Measurements from ENCODE around the gene SERTAD3. TPM values are rescaled to one million over a fixed set of nuclear protein-coding genes. Genes with fewer than 3 reads are reported as not detected.

The SERTAD3 gene, protein sequence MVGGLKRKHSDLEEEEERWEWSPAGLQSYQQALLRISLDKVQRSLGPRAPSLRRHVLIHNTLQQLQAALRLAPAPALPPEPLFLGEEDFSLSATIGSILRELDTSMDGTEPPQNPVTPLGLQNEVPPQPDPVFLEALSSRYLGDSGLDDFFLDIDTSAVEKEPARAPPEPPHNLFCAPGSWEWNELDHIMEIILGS
- total RNA-seq (10 to 100 TPM; 17.6 to 38.7 (median 26.0) TPM), polyA plus RNA-seq (10 to 100 TPM; 23.2 to 36.9 TPM)
- long read RNA-seq, donor 1, transcript SERTAD3-201 (2 exons, 1,734 nt): major isoform, 16 of 17 reads
- long read RNA-seq, donor 1, partial matches to known transcripts: 0 of 17 reads
- long read RNA-seq, donor 1, other reads (novel, unspliced or antisense): 1 of 17 reads
- long read RNA-seq, donor 2, transcript SERTAD3-201 (2 exons, 1,734 nt): major isoform, 113 of 118 reads
- long read RNA-seq, donor 2, partial matches to known transcripts: 1 of 118 reads
- long read RNA-seq, donor 2, other reads (novel, unspliced or antisense): 4 of 118 reads
- long read RNA-seq, donor 3, transcript SERTAD3-201 (2 exons, 1,734 nt): major isoform, 20 of 20 reads
- long read RNA-seq, donor 3, partial matches to known transcripts: 0 of 20 reads
- long read RNA-seq, donor 3, other reads (novel, unspliced or antisense): 0 of 20 reads

DNA sequence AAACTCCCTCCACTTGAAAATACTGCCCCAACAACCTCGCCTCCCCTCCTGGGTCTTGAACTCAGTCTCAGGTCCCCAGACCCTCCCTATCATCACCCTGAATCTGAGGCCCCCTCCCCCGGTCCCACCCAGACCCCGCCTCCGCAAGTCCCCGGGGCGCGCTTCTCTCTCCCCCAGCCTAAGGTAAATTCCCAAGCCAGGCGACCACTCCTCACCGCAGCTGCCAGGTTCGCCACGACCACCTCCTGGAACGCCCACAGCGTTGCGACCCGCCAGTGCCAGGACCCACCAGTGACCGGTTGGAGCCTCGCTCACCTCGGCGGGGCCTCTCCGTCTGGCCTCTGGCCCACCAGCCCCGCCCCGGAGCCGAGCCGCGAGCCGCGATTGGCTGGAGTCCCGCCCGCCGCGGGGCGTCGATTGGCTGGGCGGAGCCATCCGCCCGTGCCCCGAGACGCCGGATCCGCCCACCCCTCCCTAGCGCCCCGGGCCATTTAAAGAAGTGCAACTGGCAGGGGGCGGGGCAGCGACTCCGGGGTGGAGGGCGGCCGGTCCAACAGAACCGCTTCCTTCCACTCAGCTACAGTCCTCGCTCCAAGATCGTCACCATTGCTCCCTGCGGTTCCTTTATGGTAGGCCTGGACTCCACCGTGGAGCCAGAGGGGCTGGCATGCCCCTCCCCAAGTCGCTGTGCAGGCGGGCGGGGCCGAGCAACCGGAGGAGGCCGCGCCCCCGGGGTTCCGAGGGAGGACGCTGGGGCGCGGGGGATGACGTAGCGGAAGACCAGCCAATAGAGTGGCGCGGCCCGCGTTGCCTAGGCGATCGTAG, at the start of gene SERTAD3:
SERTAD3 (minus strand) TSS at position 336 of the 825 bp plus-strand sequence. CDS start 2,255 bp downstream, outside the sequence.
- ATAC-seq (peak; percentile 68 to 86 (median 84)), DNase-seq (peak; percentile 97 to 99 (median 98))
- Histone ChIP-seq H3K9me3 (no peaks in the 10 kb centered on the region), H3K27ac (peak within 1 kb of the TSS; percentile 89 to 100 (median 98)), H3K27me3 (no peaks in the 10 kb centered on the region), H3K4me1 (peaks cover 5 to 31% (median 23%) of the 10 kb centered on the region in 12 donors), H3K4me3 (peak within 1 kb of the TSS; percentile 62 to 99 (median 90)), H3K36me3 (peaks cover 0 to 51% (median 41%) of the 10 kb centered on the region in 9 donors)
- TF ChIP-seq, protein P1, sequence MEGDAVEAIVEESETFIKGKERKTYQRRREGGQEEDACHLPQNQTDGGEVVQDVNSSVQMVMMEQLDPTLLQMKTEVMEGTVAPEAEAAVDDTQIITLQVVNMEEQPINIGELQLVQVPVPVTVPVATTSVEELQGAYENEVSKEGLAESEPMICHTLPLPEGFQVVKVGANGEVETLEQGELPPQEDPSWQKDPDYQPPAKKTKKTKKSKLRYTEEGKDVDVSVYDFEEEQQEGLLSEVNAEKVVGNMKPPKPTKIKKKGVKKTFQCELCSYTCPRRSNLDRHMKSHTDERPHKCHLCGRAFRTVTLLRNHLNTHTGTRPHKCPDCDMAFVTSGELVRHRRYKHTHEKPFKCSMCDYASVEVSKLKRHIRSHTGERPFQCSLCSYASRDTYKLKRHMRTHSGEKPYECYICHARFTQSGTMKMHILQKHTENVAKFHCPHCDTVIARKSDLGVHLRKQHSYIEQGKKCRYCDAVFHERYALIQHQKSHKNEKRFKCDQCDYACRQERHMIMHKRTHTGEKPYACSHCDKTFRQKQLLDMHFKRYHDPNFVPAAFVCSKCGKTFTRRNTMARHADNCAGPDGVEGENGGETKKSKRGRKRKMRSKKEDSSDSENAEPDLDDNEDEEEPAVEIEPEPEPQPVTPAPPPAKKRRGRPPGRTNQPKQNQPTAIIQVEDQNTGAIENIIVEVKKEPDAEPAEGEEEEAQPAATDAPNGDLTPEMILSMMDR (IDR thresholded peaks at IDR 0.05): peak in 1 of 12 donors; percentile 14
- peak; percentile 89 to 95 for TF ChIP-seq POLR2A (IDR thresholded peaks at IDR 0.05)
- intact Hi-C loops (cut with DNase I): loop anchor here in 7 of 10 donors (1.0 to 5.0 kb wide), 8 partner anchors 10 to 97 kb away; partner anchors contain the start of genes SERTAD1 (in 3 of the 7), BLVRB (in 2 of the 7), C19orf47 (in 1 of the 7) and PLD3 (in 1 of the 7)
- WGBS, 4 donors: 0 to 1% (median 0%) methylated on average over 53 to 72 of the region's 72 CpGs

DNA sequence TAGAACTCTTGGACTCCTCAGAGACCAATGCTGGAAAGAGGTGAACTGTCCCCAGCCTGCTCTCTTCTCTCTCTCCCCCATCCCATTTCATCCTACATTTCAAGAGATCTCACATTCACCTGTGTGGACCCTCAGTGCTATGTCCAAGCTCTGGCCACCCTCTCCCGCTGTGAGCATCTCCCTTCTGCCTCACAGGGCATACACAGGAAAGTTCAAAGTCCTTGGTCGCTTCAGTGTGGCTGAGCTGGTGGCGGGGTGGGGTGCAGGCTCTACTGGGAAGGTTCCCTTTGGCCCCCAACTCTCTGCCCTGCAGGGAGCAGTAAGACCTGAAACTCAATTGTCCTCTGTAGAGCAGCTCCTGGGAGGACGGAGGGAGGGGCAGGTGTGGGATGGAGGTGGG, 49.6 kb upstream of the SERTAD3 start:
- DNase-seq (no peak), ATAC-seq (no peak)
- H3K36me3 ChIP-seq: peaks cover 0 to 3% (median 0%) of the 10 kb centered on the region in 9 donors
- no peak overlapping the region for H3K27ac ChIP-seq
- WGBS, 4 donors: 64 to 73% (median 68%) methylated on average over 4 of the region's 4 CpGs
- H3K9me3 ChIP-seq: no peaks in the 10 kb centered on the region
- no peak overlapping the region for H3K4me3 ChIP-seq
- no peaks in the 10 kb centered on the region for H3K4me1 ChIP-seq
- H3K27me3 ChIP-seq: peaks cover 0 to 3% (median 0%) of the 10 kb centered on the region in 9 donors
- intact Hi-C loops (cut with DNase I): no loop called here
- TF ChIP-seq, protein P1 (IDR thresholded peaks at IDR 0.05): no peak
- TF ChIP-seq POLR2A (IDR thresholded peaks at IDR 0.05): no peak

DNA sequence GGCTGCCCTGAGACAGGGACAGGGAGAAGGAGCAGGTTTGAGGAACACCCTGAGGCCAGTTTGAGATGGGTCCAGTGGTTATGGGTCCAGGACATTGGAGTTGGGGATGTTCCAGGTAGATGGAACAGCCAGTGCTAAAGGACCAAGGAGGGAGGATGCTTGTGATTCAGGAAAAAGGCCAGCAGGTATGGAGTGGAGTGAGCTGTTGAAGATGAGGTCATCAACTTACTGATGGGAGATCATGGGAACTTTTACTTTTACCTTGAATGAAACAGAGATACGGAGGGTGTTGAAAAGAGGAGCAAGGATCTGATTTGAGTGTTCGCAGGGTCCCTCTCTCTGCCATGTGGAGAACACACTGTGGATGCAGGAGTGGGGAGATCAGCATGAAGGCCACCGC, 48.1 kb upstream of the SERTAD3 start:
- DNase-seq: no peak
- Histone ChIP-seq H3K27ac (no peak overlapping the region), H3K4me3 (no peak overlapping the region), H3K9me3 (no peaks in the 10 kb centered on the region), H3K4me1 (no peaks in the 10 kb centered on the region), H3K27me3 (peaks cover 0 to 11% (median 0%) of the 10 kb centered on the region in 9 donors), H3K36me3 (peaks cover 0 to 3% (median 0%) of the 10 kb centered on the region in 9 donors)
- ATAC-seq: no peak
- intact Hi-C loops (cut with DNase I): no loop called here
- WGBS, 4 donors: 89 to 95% (median 92%) methylated on average over 3 of the region's 3 CpGs
- TF ChIP-seq POLR2A (IDR thresholded peaks at IDR 0.05): no peak
- TF ChIP-seq, protein P1 (IDR thresholded peaks at IDR 0.05): no peak
